GM10847 (cell line): ENCODE data around the gene PRKAG2.

ENCODE experiments used
- POLR2A ChIP-seq: IDR thresholded peaks from 2 replicates; pipeline ENCODE4 v1.6.1; 2011; ENCODE audit not compliant: insufficient read length; ENCODE audit errors: extremely low read depth

The PRKAG2 gene

GRCh38 chr7:151793531-151793951, 83.4 kb downstream of the PRKAG2 start:
- no peak for TF ChIP-seq POLR2A

- TF ChIP-seq POLR2A: no peak
These were observed 84.3 kb downstream of the PRKAG2 start for GRCh38 chr7:151792636-151793035.

- TF ChIP-seq POLR2A: no peak
These were observed 84.8 kb downstream of the PRKAG2 start for GRCh38 chr7:151792086-151792485.

- no peak for TF ChIP-seq POLR2A
These were observed 85.9 kb downstream of the PRKAG2 start for GRCh38 chr7:151790830-151791620.

GRCh38 chr7:151790095-151790829, 86.7 kb downstream of the PRKAG2 start:
- TF ChIP-seq POLR2A: no peak

- no peak for TF ChIP-seq POLR2A
These were observed 87.5 kb downstream of the PRKAG2 start for GRCh38 chr7:151789380-151789947.

- no peak for TF ChIP-seq POLR2A
These were observed 89.6 kb downstream of the PRKAG2 start for GRCh38 chr7:151787348-151787747.

GRCh38 chr7:151786936-151787335, 90.0 kb downstream of the PRKAG2 start:
- TF ChIP-seq POLR2A: no peak

- no peak for TF ChIP-seq POLR2A
These were observed 90.7 kb downstream of the PRKAG2 start for GRCh38 chr7:151786241-151786640.

GRCh38 chr7:151785681-151785965, 91.3 kb downstream of the PRKAG2 start:
- no peak for TF ChIP-seq POLR2A

- no peak for TF ChIP-seq POLR2A
These were observed 91.8 kb downstream of the PRKAG2 start for GRCh38 chr7:151784853-151785680.

GRCh38 chr7:151783958-151784575, 92.8 kb downstream of the PRKAG2 start:
- no peak for TF ChIP-seq POLR2A

GRCh38 chr7:151782598-151783448, 94.1 kb downstream of the PRKAG2 start:
- no peak for TF ChIP-seq POLR2A
